K562 (cell line): ENCODE results near the gene SYT7. TPM values are rescaled to one million over a fixed set of nuclear protein-coding genes. Genes with fewer than 3 reads are reported as not detected.

Experiments
- ATAC-seq: fragments of 200-7000 bp; cut with Tn5 transposase; 3 replicates; pipeline ENCODE4 v1.9.1; 2020; ENCODE audit warnings: moderate library complexity
- BruUV-seq: library from RNA; stranded (reverse); fragments of 400-500 nt; replicated peaks from 2 replicates; lab custom pipeline; 2021; lab: Mats Ljungman, UMichigan
- CTCF ChIA-PET: fragments of 300-600 bp; formaldehyde crosslinking; extraction: SDS; loops from one replicate; lab custom pipeline; 2021; ENCODE audit warnings: low intra/inter-chr PET ratio; lab: Yijun Ruan, JAX
- POLR2A ChIA-PET: fragments of 300-600, 350-650 bp; sonication (Branson Sonifier 250); formaldehyde crosslinking; extraction: SDS; loops from one replicate; lab custom pipeline; 2021; ENCODE audit warnings: antibody characterized with exemption, inconsistent platforms; lab: Yijun Ruan, JAX
- DNase-seq, 4 experiments: peaks; one replicate each; pipeline versions ENCODE4 v3.0.0 to v3.0.0-alpha.2; 2011 to 2018; ENCODE audit warnings: low spot score in 3 of 4, mixed read lengths in 3 of 4; ENCODE audit errors: extremely low read depth in 1 of 4
- FAIRE-seq: peaks from 2 replicates; lab custom pipeline; 2011; peaks lifted over from hg19 to GRCh38; lab: Jason Lieb, UNC
- H2AFZ ChIP-seq: 2 replicates; pipeline ENCODE4 v1.6.0; 2011; ENCODE audit warnings: low read depth, low read length, control low read depth, inconsistent platforms
- H3K27ac ChIP-seq: fragments of 200-600 bp; 3 replicates; pipeline ENCODE4 v1.8.0; 2011; ENCODE audit warnings: low read depth, mild to moderate bottlenecking, control low read depth, inconsistent platforms, low read length, moderate library complexity, mixed read lengths; ENCODE audit errors: extremely low read depth
- H3K27me3 ChIP-seq, 2 experiments: fragments of 300-600 bp in 1 of 2; 2 replicates in 1 of 2; 3 replicates in 1 of 2; pipeline versions ENCODE4 v1.6.0 to v1.8.0; 2011; ENCODE audit warnings: inconsistent platforms in 2 of 2, low read length in 2 of 2, mild to moderate bottlenecking in 1 of 2, mixed read lengths in 1 of 2, moderate library complexity in 1 of 2; ENCODE audit not compliant: control insufficient read depth in 2 of 2, insufficient read depth in 2 of 2
- H3K36me3 ChIP-seq: fragments of 300-600 bp; 3 replicates; pipeline ENCODE4 v1.8.0; 2011; ENCODE audit warnings: mild to moderate bottlenecking, low read length, inconsistent platforms; ENCODE audit not compliant: control insufficient read depth, insufficient read depth
- H3K4me1 ChIP-seq, 2 experiments: fragments of 200-600 bp in 1 of 2; replicated peaks in 1 of 2; 2 replicates in 1 of 2; 3 replicates in 1 of 2; pipeline versions ENCODE4 v1.5.1 to v1.8.0; 2011; ENCODE audit warnings: inconsistent platforms in 2 of 2, low read length in 2 of 2, mild to moderate bottlenecking in 1 of 2, mixed read lengths in 1 of 2, moderate library complexity in 1 of 2; ENCODE audit not compliant: control insufficient read depth in 2 of 2, insufficient read depth in 2 of 2
- H3K4me2 ChIP-seq: 2 replicates; pipeline ENCODE4 v1.6.1; 2011; ENCODE audit warnings: low read length, control low read depth, inconsistent platforms, mixed read lengths; ENCODE audit not compliant: insufficient read depth
- H3K4me3 ChIP-seq: fragments of 200-600 bp; sonication (generic), shearing (Covaris generic); 2 replicates; pipeline ENCODE4 v1.5.1; 2016; ENCODE audit warnings: control low read depth, inconsistent platforms
- H3K79me2 ChIP-seq: fragments of 200-600 bp; 3 replicates; pipeline ENCODE4 v1.8.0; 2011; ENCODE audit warnings: low read length, inconsistent platforms; ENCODE audit not compliant: control insufficient read depth, insufficient read depth
- H3K9ac ChIP-seq, 2 experiments: 2 replicates each; pipeline versions ENCODE4 v1.6.0 to v1.6.1; 2011; ENCODE audit warnings: low read depth in 2 of 2, low read length in 2 of 2, control low read depth in 1 of 2, inconsistent platforms in 1 of 2, mild to moderate bottlenecking in 1 of 2, mixed read lengths in 1 of 2; ENCODE audit not compliant: insufficient read depth in 1 of 2
- H3K9me1 ChIP-seq: one replicate; pipeline ENCODE4 v1.6.0; 2011; ENCODE audit warnings: inconsistent platforms, mild to moderate bottlenecking, low read length, moderate library complexity; ENCODE audit not compliant: control insufficient read depth, insufficient read depth
- H3K9me3 ChIP-seq: replicated peaks from 2 replicates; pipeline ENCODE4 v1.5.1; 2011; ENCODE audit warnings: low read depth, low read length, inconsistent platforms; ENCODE audit not compliant: control insufficient read depth, insufficient read depth
- H4K20me1 ChIP-seq: replicated peaks from 2 replicates; pipeline ENCODE4 v1.6.1; 2011; ENCODE audit warnings: low read length, inconsistent platforms, mixed read lengths; ENCODE audit not compliant: control insufficient read depth, insufficient read depth
- DNMT1 ChIP-seq: fragments of 450-650 bp; IDR thresholded peaks from 2 replicates; pipeline ENCODE4 v1.6.1; 2016; ENCODE audit warnings: antibody characterized with exemption, mild to moderate bottlenecking
- KLF10 ChIP-seq: fragments of 250-450 bp; sonication (Bioruptor Pico); IDR thresholded peaks from 2 replicates; pipeline ENCODE4 v1.6.1; 2021; ENCODE audit warnings: matching md5 sums
- MCM7 ChIP-seq, 2 experiments: fragments of 450-650 bp; IDR thresholded peaks; 2 replicates each; pipeline ENCODE4 v1.6.1; 2016 to 2018
- ZNF140 ChIP-seq: fragments of 250-450 bp; sonication (Bioruptor Pico); IDR thresholded peaks from 2 replicates; pipeline ENCODE4 v1.8.0; 2021; ENCODE audit warnings: moderate library complexity, mild to moderate bottlenecking, inconsistent platforms
- ZNF146 ChIP-seq: IDR thresholded peaks from one replicate; pipeline ENCODE4 v1.6.1; 2018; ENCODE audit warnings: missing compliant biosample characterization; ENCODE audit not compliant: unreplicated experiment
- ZNF239 ChIP-seq: fragments of 250-450 bp; sonication (Bioruptor Pico); IDR thresholded peaks from 2 replicates; pipeline ENCODE4 v1.4.0; 2020; ENCODE audit warnings: mild to moderate bottlenecking
- WGBS: fragments of 100-300 bp; shearing (Covaris generic); methylation state at CpG from one replicate; pipeline ENCODE4 v1.1.6; 2016; ENCODE audit warnings: low coverage, mixed read lengths; ENCODE audit not compliant: insufficient coverage; ENCODE audit errors: missing lambda C conversion rate; 5-methylcytosine and 5-hydroxymethylcytosine counted together
- in situ Hi-C: fragments of 300-500 bp; cut with MboI; formaldehyde crosslinking; loops from 4 replicates; pipeline ENCODE4 v1.15.0; 2018; ENCODE audit warnings: inconsistent platforms, mixed read lengths
- intact Hi-C: fragments of 100-400 bp; cut with micrococcal nuclease; formaldehyde crosslinking; loops from 2 replicates; pipeline ENCODE4 v1.14.2; 2022
- polyA plus RNA-seq, 8 experiments: library from polyadenylated mRNA; depleted of rRNA in 4 of 8; stranded (reverse) in 5 of 8; unstranded in 3 of 8; fragments of >200 nt; fragmentation: Nextera tagmentation in 2 of 8; fragmentation: Illumina TruSeq in 1 of 8; extraction: Ambion mirVana in 2 of 8; extraction: Trizol in 1 of 8; gene quantifications; 2 replicates each; pipeline versions ENCODE4 v1.2.1 to v1.2.3, GENCODE V29; 2011 to 2014; ENCODE audit warnings: inconsistent platforms in 1 of 8, missing spikeins in 1 of 8
- total RNA-seq, 7 experiments: library from RNA; depleted of rRNA in 6 of 7; stranded (reverse); fragments of >200 nt in 6 of 7; fragmentation: Illumina TruSeq in 2 of 7; extraction: Trizol in 2 of 7; gene quantifications; 2 replicates each; pipeline versions ENCODE4 v1.2.1 to v1.2.3, GENCODE V29; 2011 to 2021; ENCODE audit warnings: low replicate concordance in 1 of 7

SYT7 gene
- total and polyA plus RNA-seq, 9 of the 15 experiments (the other 6 are each of a cell fraction or from before 2014, with no cell fraction given) = 0.01 to 0.51 (median 0.16) TPM; not detected in 1

DNA sequence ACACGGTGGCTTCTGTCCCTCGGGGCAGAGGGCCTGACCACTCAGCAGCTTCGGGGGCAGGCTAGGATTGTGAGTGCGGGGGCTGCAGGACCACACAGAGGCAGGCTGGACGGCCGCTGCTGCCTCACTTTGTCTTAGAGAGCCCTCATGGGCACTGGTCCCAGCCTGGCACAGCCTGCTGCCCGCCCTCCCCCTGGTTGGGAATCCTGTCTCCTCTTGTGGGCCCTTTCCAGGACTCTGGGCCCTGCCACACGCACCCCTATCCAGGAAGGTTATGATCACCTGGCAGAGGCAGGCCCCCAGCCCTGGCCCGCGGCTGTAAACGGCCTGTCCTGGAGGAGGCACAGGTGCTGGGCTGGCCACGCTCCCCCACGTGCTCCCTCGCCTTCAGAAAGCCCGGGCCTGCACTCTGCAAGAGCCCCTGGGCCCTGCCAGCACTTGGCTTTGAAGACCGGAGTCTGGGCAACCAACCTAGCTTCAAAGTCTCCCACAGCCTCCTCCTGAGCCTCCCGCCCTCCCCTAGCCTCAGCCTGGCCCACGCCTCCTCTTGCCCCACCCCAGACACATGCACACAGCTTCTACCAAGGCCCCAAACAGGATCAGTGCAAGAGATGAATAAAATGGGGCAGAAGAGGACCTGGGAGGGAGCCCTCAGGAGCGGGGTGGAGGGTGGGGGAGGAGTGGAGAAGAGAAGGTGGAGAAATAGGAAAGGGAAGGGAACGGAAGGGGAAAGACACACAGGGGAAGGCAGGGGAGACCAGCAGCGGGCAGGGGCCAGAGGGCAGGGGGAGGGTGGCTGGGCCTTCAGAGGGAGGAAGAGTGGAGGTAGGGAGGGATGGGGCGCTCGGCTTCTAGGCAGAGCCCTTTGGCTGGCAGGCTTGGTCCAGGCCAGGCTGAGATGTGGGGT is 31.0 kb downstream of the SYT7 start:
- no peaks in the 10 kb centered on the region for H3K36me3 ChIP-seq
- POLR2A ChIA-PET = no interaction called here
- H4K20me1 ChIP-seq = peaks cover 18% of the 10 kb centered on the region; the same call in 1 of the 2 replicates
- peak overlapping the region in 1 of 2 experiments; percentile 35; a peak in 2 of 4 replicates for H3K9ac ChIP-seq
- H3K4me1 ChIP-seq = peaks cover 0 to 37% of the 10 kb centered on the region in 2 experiments; a peak in 3 of 5 replicates
- H3K4me2 ChIP-seq = no peak overlapping the region
- CTCF ChIA-PET = no interaction called here
- in situ Hi-C loops (no loop called here), intact Hi-C loops (no loop called here)
- WGBS = under 1% methylated on average over 15 of the region's 23 CpGs
- H2AFZ ChIP-seq = no peak overlapping the region
- no peak for ATAC-seq
- no peaks in the 10 kb centered on the region for H3K79me2 ChIP-seq
- H3K4me3 ChIP-seq = no peak overlapping the region
- no peak overlapping the region for H3K27ac ChIP-seq
- no peaks in the 10 kb centered on the region for H3K9me1 ChIP-seq
- TF ChIP-seq DNMT1 = no peak
- no peak for TF ChIP-seq KLF10 (CRISPR knock-in tag)
- no peak for TF ChIP-seq MCM7 (IDR thresholded peaks at IDR 0.05)
- TF ChIP-seq ZNF140 (CRISPR knock-in tag) = no peak
- H3K9me3 ChIP-seq = no peaks in the 10 kb centered on the region
- DNase-seq = no peak
- H3K27me3 ChIP-seq = peaks cover 10 to 79% of the 10 kb centered on the region in 2 experiments
- FAIRE-seq = no peak
- BruUV-seq = no TSS peak

DNA sequence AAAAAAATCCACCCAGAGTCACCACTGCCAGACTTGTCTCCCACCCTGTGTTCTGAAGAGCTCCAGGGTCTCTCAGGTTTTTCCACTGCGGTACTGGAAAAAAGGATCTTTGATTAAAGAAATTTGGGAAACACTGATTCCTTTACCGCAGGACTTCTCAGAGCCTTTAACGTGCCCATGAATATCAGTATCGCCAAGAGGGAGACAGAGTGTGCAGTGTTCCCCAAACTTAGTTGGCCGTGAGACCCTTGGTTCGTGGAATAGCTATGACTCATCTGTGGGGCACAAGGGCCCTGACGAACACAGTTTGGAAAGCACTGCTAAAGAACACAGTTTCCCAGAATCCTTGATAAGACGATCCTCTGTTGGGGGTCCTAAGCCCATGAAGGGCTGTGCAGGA is 31.7 kb downstream of the SYT7 start:
- no peaks in the 10 kb centered on the region for H3K36me3 ChIP-seq
- ChIA-PET POLR2A (interaction anchor here (1.2 kb wide), 1 partner anchor 17 kb away, joined by 4 read pairs; no protein-coding TSS in a partner anchor), CTCF (no interaction called here)
- no peak overlapping the region for H3K4me3 ChIP-seq
- ATAC-seq (no peak), DNase-seq (no peak), FAIRE-seq (no peak)
- no TSS peak for BruUV-seq
- no peaks in the 10 kb centered on the region for H3K9me1 ChIP-seq
- H3K9ac ChIP-seq = peak overlapping the region in 1 of 2 experiments; percentile 35; a peak in 1 of 4 replicates
- peaks cover 0 to 33% of the 10 kb centered on the region in 2 experiments; a peak in 3 of 5 replicates for H3K4me1 ChIP-seq
- H3K79me2 ChIP-seq = no peaks in the 10 kb centered on the region
- no peak overlapping the region for H2AFZ ChIP-seq
- peaks cover 13% of the 10 kb centered on the region; the same call in 1 of the 2 replicates for H4K20me1 ChIP-seq
- H3K27ac ChIP-seq = no peak overlapping the region
- intact Hi-C loops = no loop called here
- in situ Hi-C loops = no loop called here
- H3K27me3 ChIP-seq = peaks cover 6 to 75% of the 10 kb centered on the region in 2 experiments
- H3K4me2 ChIP-seq = no peak overlapping the region
- no peaks in the 10 kb centered on the region for H3K9me3 ChIP-seq
- 2% methylated on average over 8 of the region's 8 CpGs for WGBS
- TF ChIP-seq ZNF239 (peak; percentile 89), ZNF146 (CRISPR knock-in tag) (no peak)
